DMS53 (cell line): ENCODE measurements around the gene POLA1.
A peak's percentile ranks its signal among the peaks of the same experiment; 100 is the strongest.

ENCODE experiments used
- DNase-seq: peaks from one replicate; lab custom pipeline; 2025; lab: John Stamatoyannopoulos, UW

Gene POLA1

DNA sequence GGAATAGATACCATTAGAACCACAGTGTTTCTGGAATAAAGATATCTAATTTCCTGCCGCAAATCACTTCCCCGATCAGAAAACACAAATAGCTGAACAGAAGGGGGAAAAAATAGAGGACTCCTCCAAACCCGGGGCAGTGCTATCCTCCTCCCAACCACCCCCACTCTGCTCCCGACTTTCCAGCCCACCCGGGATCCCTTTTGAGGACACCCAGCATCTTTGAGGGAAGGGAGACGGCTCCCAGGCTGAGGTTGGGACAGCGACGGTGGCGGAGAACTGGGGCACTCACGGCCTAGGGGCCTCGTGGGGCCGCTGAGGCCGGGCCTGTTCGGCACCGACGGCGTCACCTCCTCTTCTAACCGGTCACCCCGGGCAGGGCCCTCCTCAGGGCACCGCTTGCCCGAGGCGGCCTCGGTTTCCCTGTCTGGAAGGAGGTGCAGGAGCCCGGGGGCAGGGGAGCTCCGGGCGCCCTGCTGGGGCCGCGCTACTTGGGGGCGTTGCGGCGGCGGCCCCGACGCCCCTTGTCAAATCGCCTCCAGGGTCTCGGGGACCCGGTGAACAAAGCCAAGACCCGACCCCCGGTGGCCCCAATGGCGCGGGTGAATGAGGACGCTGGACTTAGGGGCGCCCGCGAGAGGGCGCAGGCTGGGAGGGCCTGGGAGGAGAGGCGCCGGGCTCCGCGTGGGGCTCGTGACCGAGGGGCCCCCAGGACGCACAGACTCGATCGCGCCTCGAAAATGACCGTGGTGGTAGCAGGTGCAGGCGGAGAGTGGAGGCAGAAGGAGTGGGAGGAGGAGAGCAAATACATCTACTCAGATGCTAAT, 329.0 kb downstream of the POLA1 start:
- peak; percentile 16 for DNase-seq

DNA sequence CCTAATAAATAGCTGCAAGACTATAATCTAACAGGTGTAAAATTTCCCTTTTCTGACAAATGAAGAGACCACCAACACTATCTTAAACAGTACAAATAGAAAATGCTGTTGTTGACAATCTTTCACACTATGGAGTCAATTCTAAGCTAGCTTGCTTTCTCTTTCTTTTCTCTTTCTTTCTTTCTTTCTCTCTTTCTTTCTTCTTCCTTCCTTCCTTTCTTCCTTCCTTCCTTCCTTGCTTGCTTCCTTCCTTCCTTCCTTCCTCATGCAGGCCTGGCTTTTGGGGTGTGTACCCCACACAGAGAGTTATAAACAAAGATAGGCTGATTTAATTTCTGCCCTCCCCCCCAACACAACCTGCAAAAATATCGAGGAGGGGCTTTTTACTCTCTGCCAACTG, 330.2 kb downstream of the POLA1 start:
- no peak for DNase-seq

DNA sequence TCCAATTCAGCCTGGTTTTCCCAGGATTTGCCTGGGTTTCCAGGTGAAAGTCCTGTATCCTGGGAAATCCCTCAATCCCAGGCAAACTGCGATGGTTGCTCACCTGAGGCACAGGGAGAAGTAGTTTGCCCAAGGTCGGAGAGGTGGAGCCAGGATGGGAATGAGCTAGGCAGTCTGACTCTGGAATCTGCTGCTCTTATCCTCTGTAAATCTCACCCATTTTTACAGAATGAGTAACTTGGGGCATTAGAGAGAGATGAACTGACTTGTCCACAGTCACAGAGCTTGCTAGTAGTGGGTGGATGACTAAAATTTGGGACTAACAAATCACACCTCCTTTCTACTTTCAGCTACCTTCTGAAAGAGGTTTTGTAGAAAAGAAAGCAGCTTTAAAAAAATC, 331.9 kb downstream of the POLA1 start:
- no peak for DNase-seq

DNA sequence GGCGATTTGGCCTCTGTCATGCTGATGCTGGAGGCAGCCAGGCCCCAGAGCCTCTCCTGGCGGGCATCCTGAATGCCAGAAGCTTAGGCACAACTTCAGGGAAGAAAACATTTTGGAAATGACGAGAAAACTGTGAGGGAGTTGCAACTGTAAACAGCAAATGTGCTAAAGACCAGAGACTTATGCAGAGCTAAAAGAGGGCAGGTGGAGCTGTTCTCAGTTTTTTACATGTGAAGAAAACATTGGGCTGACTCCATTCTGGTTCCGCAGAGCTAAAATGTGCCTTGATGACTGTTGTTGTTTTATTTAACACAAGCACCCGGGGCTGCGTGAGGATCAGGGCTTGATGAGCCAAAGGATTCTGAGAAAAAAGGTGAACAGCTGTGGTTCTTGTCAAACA, 332.9 kb downstream of the POLA1 start:
- DNase-seq = no peak

DNA sequence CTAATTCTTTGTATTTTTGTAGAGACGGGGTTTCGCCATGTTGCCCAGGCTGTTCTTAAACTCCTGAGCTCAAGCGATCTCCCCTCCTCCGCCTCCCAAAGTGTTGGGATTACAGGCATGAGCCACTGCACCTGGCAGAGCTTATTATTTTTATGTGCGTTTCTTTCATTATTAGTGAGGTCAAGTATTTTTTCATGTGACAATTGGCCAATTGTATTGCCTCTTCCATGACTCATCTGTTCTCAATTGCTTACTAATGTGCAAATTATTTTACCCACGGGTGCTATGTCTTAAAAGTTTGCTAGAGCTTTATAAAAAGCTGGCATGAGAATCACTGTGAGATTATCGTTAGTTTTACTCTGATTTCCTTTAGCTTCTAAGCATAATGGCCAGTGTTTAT, 335.0 kb downstream of the POLA1 start:
- DNase-seq = peak; percentile 11

DNA sequence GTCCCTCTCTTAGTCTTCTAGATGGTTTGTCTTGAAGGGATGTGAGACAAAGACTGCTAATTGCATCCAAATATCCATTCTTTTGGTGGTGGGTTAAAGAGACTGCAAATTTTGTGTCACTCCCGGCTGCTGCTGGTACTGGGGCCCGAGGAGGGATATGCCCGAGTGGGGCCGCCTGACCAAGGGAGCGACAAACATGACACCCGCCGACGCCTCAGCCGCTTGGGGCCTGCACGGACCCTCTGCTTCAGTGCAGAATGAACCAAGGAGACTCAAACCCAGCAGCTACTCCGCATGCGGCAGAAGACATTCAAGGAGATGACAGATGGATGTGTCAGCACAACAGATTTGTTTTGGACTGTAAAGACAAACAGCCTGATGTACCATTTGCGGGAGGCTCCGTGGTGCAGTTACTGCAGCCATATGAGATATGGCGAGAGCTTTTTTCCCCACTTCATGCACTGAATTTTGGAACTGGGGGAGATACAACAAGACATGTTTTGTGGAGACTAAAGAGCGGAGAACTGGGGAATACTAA, 335.6 kb downstream of the POLA1 start:
- no peak for DNase-seq

DNA sequence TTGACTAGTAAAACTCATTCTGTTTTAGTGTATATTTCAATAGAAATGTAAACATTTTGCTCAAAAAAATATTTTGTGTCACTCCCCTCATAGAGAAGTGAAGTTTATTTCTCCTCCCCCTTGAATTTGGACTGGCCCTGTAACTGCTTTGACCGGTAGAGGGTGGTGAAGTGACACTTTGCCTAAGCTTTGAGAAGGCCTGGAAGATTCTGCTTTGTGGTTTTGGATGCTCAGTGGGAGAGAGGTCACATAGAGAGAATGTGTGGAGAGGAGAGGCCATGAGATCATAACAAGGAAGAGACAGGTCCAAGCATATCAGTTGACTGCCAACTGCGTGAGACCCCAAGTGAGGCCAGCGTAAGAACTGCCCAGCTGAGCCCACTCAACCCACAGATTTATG, 341.2 kb downstream of the POLA1 start:
- DNase-seq = peak; percentile 36

DNA sequence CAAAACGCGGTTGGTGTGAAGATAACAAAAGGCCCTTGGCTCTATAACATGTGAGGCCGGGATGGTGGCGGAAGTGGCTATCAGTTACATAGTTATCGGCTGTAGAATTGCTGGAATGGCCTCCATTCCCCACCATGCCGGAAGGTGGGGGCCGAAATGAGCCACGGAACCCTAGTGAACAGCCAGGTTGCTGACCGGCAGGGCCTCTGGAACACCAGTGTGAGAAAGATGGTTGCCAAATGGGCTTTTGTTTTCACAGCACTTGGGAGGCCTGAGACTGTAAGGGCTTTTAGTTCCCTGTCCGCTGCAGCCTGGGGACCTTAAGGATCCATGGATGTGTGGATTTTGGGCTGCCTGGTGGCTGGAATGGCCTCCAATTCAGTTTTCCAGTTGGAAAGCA, 345.3 kb downstream of the POLA1 start:
- no peak for DNase-seq

DNA sequence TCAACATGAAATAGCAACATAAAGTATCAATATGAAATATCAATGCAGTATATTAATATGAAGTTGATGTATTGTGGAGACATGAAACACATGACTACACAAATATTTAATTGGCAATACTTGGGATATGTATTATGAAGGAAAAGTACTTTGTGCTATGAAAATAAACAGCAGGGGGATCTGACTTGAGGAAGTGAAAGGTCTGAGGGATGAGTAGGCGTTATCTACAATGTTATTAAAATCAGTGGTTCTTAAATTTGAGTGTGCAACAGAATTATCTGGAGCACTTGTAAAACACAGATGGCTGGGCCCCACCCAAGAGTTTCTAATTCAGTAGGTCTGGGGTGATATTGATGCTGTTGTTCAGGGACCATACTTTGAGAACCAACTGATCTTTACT, 349.5 kb downstream of the POLA1 start:
- DNase-seq = no peak
